ENCODE measurements around the gene CD8B.

Gene CD8B

DNA sequence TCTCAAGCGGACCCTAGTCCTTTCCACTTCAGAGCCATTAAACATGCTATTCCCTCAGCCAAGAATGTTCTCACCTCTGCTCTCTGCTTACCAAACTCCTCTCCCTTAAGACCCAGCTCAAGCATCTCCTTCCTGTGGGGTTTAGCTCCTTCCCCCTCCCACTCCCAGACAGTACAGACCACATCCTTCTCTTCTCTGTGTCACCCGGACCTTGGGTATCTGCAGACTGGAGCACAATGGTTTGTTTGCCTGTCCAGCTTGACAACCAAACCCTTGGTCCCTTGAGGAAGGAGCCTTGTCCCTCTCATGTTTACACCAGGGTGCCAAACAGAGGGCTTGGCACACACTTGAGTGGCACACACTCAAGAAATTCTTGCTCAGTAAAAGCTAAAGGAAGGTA lies 66.8 kb downstream of the CD8B start:
- no peak for DNase-seq

GRCh38 chr2:86793752-86794151 lies 67.9 kb downstream of the CD8B start:
- DNase-seq = no peak

DNA sequence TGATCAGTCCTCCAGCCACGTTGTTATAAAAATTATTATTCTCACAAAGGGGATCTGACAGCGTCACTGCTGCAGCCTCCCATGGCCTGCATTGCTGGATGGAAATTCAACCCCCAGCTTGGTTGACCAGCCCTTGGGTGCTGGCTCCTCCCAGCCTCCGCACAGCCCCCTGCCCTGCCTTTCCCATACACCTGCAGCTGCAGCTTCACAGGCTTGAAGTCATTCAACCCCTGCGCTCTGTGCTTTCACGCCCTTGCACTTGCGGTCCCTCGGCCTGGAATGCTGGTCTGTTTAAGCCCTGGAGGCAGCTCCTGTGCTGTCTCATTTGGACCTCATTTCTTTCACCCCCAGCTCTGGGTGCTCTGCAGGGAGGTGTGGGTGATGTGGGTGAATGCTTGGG lies 70.1 kb downstream of the CD8B start:
- DNase-seq = no peak

DNA sequence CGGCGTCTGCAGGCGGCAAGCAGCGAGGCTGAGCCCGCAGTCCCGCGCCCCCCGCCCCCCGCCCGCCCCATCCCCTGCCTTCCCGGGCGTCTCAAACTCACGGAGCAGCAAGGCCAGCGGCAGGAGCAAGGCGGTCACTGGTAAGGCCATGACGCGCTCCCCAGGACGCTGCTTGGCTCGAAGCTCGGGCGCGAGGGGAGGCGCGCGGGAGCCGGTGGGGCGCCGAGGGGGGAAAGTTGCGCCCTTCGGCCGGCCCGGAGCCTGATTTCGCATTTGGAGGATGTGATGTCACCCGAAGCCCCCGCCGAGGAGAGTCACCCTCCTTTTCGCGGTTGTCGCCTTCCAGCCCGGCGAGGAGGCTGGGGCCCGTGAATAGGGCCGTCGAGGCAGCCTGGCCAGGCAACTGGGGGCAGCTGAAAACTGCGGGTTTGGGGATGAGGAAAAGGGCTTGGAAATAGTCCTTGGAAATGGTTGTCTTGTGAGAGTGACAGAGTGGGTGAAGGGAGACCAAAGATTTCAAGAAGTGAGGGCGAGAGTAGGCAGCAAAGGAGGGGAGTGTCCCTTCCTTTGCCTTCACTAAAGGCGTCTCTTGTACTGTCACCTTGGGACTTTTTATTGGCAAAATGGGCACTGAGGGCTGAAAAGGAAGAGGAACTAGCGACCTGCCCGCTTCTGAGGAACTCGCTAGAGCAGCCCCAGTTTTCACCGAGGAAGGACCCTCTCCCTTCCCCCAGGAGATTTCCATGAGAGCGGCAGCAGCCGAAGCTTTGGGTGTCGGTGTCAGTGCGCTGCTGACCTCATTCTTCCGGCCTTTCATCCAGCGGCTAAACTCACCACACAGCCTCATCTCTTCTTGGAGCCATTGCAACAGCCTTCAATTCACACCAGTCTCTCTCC lies 70.8 kb downstream of the CD8B start, which contains the start of gene CD8A:
Gene CD8A, minus strand, starts transcription at position 238 of the 897 bp plus-strand sequence. Its CDS starts 88 bp downstream, at position 150.
- DNase-seq = no peak

- no peak for DNase-seq
Measured at GRCh38 chr2:86790134-86790675, 71.5 kb downstream of the CD8B start.

DNA sequence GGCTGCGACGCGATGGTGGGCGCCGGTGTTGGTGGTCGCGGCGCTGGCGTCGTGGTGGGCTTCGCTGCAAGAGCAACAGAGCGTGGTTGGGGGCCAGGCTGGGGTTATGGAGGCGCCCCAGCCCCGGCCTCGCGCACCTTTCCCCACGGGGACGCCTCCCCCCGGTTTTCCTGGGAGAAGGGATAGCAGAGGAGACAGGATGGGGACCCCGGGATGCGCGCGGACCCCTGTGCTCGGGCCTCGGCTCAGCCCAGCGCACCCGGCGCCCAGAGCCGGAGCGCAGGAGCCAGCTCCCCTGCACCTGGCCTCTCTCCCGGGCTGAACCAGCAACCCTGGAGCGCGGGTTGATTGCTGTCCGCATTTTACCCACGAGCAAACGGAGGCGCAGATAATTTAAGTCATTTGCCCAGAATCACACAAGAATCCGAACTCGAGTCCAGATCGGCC lies 72.0 kb downstream of the CD8B start:
- DNase-seq = no peak

GRCh38 chr2:86788881-86789686 lies 72.6 kb downstream of the CD8B start:
- no peak for DNase-seq

DNA sequence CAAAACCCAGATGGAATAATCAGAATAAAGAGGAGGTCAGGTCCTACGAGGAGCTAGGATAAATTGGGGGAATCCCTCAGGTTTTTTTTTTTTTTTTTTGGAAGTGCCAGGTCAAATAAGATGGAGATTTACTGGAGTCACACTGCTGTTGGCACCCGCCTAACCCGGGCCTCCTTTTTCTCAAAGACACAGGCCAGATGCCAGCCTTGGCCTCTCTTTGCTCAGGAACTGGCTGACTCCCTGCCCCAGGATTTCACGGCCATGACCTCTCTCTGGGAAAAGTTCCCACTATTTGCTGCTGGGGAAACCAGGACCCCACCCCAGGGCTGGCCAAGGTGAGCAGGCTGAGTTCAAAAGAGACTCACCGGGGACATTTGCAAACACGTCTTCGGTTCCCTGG lies 73.5 kb downstream of the CD8B start:
- DNase-seq = no peak

GRCh38 chr2:86787736-86788135 lies 74.0 kb downstream of the CD8B start:
- DNase-seq = no peak

DNA sequence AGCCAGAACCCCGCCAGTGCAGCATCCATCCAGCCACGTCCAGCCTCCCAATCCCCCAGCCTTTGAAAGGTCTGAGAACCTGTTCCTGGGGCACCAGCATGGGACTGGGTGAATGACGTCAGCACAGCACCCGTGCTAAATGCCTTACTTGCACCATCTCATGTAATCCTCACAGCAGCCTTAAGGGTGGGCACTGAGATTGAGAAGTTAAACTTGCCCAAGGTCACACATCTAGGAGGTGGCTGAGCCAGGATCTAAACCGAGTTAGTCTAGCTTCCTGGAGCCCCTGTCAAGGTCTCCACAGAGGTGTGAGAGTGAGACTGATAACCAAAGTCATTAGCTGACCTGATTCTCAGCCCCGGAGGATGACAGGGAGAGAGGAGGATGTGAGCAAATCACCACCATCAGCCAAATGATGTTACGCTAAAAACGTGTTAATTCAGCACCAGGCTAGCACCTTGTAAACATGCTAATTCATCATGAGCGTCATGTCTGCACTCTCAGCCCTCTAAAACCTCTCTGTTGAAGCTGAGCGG lies 75.6 kb downstream of the CD8B start:
- DNase-seq = no peak

- no peak for DNase-seq
Measured at GRCh38 chr2:86785456-86785855, 76.2 kb downstream of the CD8B start.

DNA sequence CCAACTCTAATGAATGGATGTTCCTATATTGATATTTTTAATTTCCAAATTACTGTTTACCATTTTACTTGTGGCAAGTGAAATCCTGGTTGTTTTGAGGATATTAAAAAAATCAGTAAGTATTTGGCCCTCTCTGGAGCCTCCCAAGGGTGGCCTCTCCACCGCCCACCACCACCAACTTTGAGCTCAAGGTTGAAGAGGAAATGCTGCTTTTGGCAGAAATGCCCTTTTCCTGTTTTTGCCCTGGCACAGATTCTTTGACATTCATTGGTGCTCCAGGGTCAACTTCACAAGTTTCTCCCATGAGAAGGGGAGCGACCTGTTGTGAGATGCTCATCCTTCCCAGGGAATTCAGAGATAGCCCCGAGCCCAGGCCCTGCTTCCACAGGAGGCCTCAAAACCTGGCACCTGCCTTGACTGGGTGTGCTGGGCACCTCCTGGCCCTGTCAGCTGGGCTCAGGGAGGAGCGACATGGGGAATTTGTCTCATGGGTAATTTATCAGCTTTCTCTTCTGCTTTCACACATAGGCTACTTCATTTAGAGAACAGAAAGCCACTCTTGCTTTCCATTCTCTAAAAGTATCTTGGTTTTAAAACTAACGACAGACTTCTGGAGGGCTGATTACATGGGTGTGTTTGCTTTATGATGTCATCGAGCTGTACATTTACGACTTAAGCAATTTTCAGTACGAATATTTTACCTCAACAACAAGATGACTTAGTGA lies 77.9 kb downstream of the CD8B start:
- DNase-seq = no peak

- DNase-seq = no peak
Measured at GRCh38 chr2:86782748-86783147, 78.9 kb downstream of the CD8B start.

DNA sequence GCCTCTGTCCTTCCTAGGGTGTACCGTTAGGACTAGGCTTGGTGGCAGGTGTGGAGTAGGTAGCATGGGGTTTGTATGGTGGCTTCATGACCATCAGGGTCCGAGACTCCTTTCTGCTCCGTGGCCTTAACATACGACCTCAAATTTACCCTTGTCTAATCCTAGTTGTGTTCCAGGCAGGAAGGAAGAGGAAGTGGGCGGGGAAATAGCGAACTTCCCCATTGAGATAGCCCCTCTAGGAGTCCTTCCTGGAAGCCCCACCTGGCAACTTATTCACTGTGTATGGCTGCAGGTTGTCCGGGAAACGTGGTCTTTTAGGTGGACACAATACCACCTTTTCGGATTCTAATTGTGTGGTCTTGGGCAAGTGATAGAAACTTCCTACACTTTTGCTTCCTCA lies 80.3 kb downstream of the CD8B start:
- DNase-seq = no peak

GRCh38 chr2:86779971-86780370 lies 81.7 kb downstream of the CD8B start:
- no peak for DNase-seq

DNA sequence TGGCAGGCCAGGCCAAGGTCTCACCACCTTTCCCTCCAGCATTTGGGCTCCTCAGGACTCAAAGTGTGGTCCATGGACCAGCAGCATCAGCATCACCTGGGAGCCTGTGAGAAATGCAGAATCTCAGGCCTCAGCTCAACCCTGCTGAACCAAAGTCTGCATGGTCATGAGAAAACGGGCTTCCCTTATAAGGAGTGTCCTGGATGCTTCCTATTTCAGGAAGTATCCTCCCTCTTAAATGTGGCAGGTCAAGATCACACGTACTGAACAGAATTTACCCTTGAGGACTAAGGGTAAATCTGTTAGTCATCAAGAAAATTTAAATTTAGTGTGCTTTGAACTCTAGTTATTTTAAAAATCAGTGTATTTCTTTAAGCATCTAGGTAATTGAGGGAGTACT lies 82.7 kb downstream of the CD8B start:
- no peak for DNase-seq

DNA sequence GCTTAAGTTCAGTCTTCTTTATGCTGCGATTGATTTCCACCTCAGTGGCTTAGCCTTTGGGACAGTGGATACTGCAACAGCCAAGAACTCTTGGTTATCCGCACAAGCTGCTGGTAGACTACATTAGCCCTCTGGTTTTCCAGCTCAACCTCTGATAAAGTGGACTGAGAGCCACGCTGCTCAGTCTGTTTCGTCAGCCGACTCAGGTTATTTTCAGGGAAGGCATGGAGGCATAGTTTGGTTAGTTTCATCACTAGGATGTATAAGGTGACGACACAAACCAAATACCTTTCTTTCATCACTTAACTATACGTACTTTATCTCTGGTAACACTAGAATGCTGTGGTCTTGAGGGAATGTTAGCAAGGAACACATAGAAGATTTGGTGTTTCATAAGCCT lies 85.2 kb downstream of the CD8B start:
- DNase-seq = no peak

DNA sequence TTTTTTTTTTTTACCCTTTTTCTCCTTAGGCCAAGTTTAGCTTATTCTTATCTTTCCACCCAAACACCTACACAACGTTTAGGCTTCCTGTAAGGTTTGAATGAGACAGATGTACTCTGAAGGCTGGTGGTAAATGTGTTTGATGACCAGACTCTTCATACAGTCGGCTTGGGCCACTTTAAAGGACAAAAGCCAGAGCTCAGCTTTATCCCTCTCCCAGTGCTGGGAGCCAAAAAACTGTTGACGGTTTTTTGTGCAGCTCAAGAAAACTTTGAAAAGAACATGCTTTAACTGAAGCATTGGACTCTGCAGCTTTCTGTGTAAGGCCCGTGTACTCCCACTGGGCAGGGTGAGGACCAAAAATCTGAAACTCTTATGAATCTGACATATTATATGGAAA lies 86.3 kb downstream of the CD8B start:
- no peak for DNase-seq

GRCh38 chr2:86774862-86775261 lies 86.8 kb downstream of the CD8B start:
- DNase-seq = no peak

DNA sequence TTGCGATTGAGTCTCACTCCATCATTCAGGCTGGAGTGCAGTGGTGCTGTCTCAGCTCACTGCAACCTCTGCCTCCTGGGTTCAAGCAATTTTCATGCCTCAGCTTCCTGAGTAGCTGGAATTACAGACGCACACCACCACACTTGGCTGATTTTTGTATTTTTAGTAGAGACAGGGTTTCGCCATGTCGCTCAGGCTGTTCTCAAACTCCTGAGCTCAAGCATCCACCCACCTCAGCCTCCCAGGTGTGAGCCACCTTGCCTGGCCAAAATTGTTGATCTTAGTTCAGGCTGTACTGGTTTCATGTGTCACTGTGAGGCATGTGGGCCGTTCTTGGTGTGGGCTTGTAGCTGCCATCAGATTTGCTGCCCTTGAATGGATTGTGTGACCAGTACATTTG lies 89.1 kb downstream of the CD8B start:
- DNase-seq = no peak

DNA sequence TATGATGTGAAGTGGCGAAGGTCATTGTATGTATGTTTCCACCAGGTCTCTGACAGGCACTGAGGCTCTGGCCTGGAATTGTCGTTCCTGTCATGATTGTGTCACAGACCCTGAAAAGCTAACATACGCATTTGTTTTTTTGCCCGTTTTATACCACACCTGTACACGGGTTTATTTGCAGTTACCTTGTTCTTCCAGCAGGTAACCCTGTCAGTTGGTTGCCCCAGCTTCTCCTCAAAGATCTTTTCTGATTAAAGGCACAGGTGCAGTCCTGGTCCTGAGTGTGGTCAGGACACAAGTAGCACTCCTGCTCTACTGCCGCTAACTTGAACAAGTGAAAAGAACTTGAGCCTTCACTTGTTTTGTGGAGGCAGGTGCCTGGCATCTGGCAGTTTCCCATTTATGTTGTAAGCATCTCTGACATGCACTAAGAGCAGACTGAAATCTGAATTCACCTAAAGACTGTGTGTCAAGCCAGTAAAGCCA lies 90.8 kb downstream of the CD8B start:
- no peak for DNase-seq

DNA sequence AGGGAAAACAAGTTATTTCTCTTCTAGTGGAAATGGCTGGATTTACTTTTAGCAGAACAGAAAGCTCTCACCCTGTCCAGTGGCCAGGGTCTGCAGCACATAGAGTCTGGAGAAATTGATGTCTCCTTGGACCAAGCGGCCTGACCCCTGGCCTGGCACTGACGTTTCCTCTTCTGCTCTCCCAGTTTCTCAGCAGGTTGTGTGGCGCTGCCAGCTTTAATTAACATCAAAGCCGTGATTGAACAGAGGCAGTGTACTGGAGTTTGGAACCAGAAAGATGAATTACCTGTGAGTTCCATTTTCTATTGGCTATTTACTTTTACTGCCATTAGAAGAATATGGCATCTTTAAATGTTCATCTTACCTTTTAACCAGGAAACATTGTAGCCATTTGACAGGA lies 91.8 kb downstream of the CD8B start:
- no peak for DNase-seq
